ENCODE results near the gene CCDC179. TPM values are rescaled to one million over a fixed set of nuclear protein-coding genes. Genes with fewer than 3 reads are reported as not detected.

The CCDC179 gene
- total RNA-seq (2021) = not detected in 2 replicates
- long read RNA-seq = 0 reads

- no peak within 1 kb of the TSS for H3K56ac ChIP-seq (ENCODE audit: insufficient read length, low read depth, low read length)
- H2AK5ac ChIP-seq (ENCODE audit: insufficient read length, low read length) = no peak within 1 kb of the TSS
- H2AFZ ChIP-seq (ENCODE audit: low read length) = no peak within 1 kb of the TSS
- peaks cover 0 to 7% (median 0%) of the 10 kb centered on the region in 3 experiments; a peak in 2 of 7 replicates for H3K36me3 Mint-ChIP-seq (ENCODE audit: insufficient read depth in 1 of 3, low read depth in 3 of 3)
- no peak within 1 kb of the TSS for H4K8ac ChIP-seq (replicated peaks; ENCODE audit: insufficient read length, low read depth, low read length)
- peaks cover 1 to 2% of the 10 kb centered on the region in 2 experiments; a peak in 1 of 5 replicates for H3K9me3 Mint-ChIP-seq
- H3K23ac ChIP-seq (ENCODE audit: insufficient read length, low read depth, low read length) = no peak within 1 kb of the TSS
- H3K9ac ChIP-seq (ENCODE audit: extremely low read depth, insufficient read length, low read length) = no peak within 1 kb of the TSS
- H4K91ac ChIP-seq (ENCODE audit: insufficient read length, low read depth, low read length) = no peak within 1 kb of the TSS
- no peak within 1 kb of the TSS for H2BK120ac ChIP-seq (ENCODE audit: low read depth, low read length, poor library complexity, severe bottlenecking)
- no peak within 1 kb of the TSS for H3K4me2 ChIP-seq (ENCODE audit: insufficient read depth, insufficient read length, low read length)
- H3K79me2 ChIP-seq (ENCODE audit: insufficient read depth, low read length) = no peaks in the 10 kb centered on the region
- H3K4ac ChIP-seq (ENCODE audit: low read depth, low read length) = no peak within 1 kb of the TSS
- peak; percentile 27 for DNase-seq
- no peaks in the 10 kb centered on the region for H4K20me1 ChIP-seq (ENCODE audit: control insufficient read depth, insufficient read depth, insufficient read length)
- peak within 1 kb of the TSS in 1 of 3 experiments; percentile 49; a peak in 1 of 7 replicates for H3K27ac Mint-ChIP-seq
- H3K14ac ChIP-seq (ENCODE audit: insufficient read depth, low read length) = no peak within 1 kb of the TSS
- no peak for TF ChIP-seq CTCF (conservative IDR thresholded peaks at IDR 0.05)
- H3K18ac ChIP-seq (ENCODE audit: insufficient read length, low read depth, low read length) = no peak within 1 kb of the TSS
- H3K4me1 ChIP-seq (ENCODE audit: insufficient read depth, low read length) = no peaks in the 10 kb centered on the region; the same call in 1 of the 2 replicates
- no peak within 1 kb of the TSS for H2BK20ac ChIP-seq (ENCODE audit: low read depth, low read length, poor library complexity, severe bottlenecking)
- H3K9me3 ChIP-seq (ENCODE audit: control insufficient read depth, low read depth, low read length) = no peaks in the 10 kb centered on the region
- H3K79me1 ChIP-seq (ENCODE audit: insufficient read depth, low read depth, low read length, poor library complexity, severe bottlenecking) = no peaks in the 10 kb centered on the region
- no peaks in the 10 kb centered on the region for H3K27me3 ChIP-seq (ENCODE audit: insufficient read depth, low read length)
- H3K27me3 Mint-ChIP-seq (ENCODE audit: low read depth) = no peaks in the 10 kb centered on the region; the same call in 1 of the 2 replicates
- H2BK15ac ChIP-seq (ENCODE audit: low read depth, low read length) = no peak within 1 kb of the TSS
- H3K4me3 Mint-ChIP-seq = no peak within 1 kb of the TSS
- no peak within 1 kb of the TSS for H3T11ph ChIP-seq (ENCODE audit: low read length)
- no peak within 1 kb of the TSS for H4K5ac ChIP-seq (ENCODE audit: insufficient read length, low read depth, low read length)
- no peak within 1 kb of the TSS for H2BK5ac ChIP-seq (ENCODE audit: insufficient read length, low read length)
- no peak within 1 kb of the TSS for H3K27ac ChIP-seq (ENCODE audit: insufficient read length, low read depth, low read length)
- peaks cover 4 to 7% of the 10 kb centered on the region in 2 experiments for H3K4me1 Mint-ChIP-seq
- no peak within 1 kb of the TSS for H2BK12ac ChIP-seq (ENCODE audit: insufficient read length, low read depth, low read length)
- no CpG with 5 or more reads among the region's 4 CpGs for WGBS (ENCODE audit: extremely low coverage, insufficient read length, low lambda C conversion rate)
- no peaks in the 10 kb centered on the region for H3K23me2 ChIP-seq (ENCODE audit: insufficient read length, low read depth, low read length, poor library complexity, severe bottlenecking)
Measured at GRCh38 chr11:22860241-22860640, at the start of gene CCDC179. Gene CCDC179 (minus strand): TSS chr11:22860474. CDS start chr11:22860421, 53 bp downstream.
